ENCODE measurements around the gene NUAK2.

The NUAK2 gene

DNA sequence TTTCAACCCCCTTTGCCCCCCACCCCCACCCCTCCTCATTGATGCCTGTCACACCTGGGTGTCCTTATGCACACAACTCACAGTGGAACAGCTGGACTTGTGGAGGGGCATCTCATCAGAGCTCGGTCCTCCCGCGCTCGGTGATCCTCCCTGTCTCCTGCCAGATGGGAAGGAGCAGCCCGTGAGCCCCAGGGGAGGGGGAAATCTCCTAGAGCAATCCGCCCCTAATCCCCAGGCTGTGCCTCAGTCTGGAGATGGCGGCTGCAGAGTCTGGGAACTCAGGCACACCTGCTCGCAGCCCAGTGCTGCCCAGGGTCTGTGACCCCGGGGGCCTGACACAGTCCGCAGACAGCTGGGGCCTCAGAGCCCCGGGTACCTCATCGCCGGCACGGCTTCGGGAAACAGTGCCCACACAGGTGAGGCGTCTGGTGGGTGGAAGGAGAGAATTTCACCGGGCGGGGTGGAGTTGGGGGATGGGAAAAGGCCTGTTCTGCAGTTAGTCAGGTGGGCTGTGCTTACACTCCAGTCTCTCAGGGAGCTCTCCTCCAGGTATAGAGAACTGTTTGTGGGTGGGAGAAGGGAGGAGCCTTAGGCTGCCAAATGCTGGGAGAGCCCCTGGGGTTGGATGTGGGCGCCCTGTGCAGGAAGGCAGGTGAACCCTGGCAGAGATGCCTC lies 64.5 kb downstream of the NUAK2 start:
- ATAC-seq: no peak

DNA sequence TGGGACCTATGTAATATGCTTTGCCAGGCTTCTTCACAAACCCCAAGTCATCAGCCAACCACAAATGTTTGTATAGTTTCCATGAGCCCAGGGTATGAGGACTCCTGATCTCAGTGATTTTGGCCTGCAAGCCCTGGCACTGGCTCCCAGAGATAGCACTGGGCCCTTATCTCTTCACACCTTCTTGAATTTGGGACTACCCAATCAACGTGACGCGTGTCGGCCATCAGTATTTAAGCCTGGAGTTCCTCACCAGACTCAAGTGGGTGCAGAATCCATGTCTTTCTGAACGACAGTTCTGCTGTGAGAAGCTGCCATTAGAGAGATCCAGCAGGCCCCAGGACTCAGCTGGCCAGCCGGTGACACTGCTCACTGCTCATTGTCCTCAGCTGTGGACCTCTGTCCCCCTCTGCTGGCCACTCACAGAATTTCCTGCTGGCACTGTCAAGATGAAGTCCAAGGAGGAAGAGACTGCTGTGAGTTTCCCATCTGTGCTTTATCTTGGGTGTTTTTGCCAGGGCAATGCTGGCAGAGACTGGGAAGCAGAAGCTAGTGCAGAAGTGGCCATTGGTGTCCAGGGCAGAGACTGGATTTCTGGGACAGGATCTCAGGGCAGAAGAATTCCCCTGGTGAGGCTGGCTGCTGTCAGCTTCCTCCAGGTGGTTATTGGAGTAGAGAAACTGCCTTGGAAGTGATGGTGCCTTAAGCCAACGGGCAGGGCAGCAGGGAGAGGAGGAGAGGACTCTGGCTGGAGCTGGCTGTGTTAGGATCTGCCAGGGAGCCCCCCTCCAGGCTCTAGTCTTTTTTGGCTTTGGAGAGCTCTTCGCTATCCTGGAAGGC lies 65.4 kb downstream of the NUAK2 start:
- TF ChIP-seq CSDC2 (CRISPR knock-in tag; IDR thresholded peaks at IDR 0.05): no peak
- no peak for TF ChIP-seq ZNF8 (CRISPR knock-in tag; IDR thresholded peaks at IDR 0.05)
- no peak for TF ChIP-seq OSR1 (CRISPR knock-in tag; IDR thresholded peaks at IDR 0.05)
- no peak for TF ChIP-seq RARB (CRISPR knock-in tag; IDR thresholded peaks at IDR 0.05)
- TF ChIP-seq SNAI2 (CRISPR knock-in tag; IDR thresholded peaks at IDR 0.05): no peak
- peak; percentile 96 for ATAC-seq

More for the DNA sequence above, 64.5 kb downstream of the NUAK2 start:
- TF ChIP-seq ZFP30 (CRISPR knock-in tag; IDR thresholded peaks at IDR 0.05): no peak
- no peak for TF ChIP-seq ZNF8 (CRISPR knock-in tag; IDR thresholded peaks at IDR 0.05)
- no peak for TF ChIP-seq ZNF70 (CRISPR knock-in tag; IDR thresholded peaks at IDR 0.05)
- TF ChIP-seq ZFP3 (CRISPR knock-in tag; IDR thresholded peaks at IDR 0.05): no peak
- no peak for TF ChIP-seq ESRRG (CRISPR knock-in tag; IDR thresholded peaks at IDR 0.05)
- TF ChIP-seq ZNF565 (CRISPR knock-in tag; conservative IDR thresholded peaks at IDR 0.05; ENCODE audit: low read depth): no peak
- no peak for TF ChIP-seq POU6F1 (CRISPR knock-in tag; IDR thresholded peaks at IDR 0.05; ENCODE audit: borderline replicate concordance, low read depth)
- TF ChIP-seq CSDC2 (CRISPR knock-in tag; IDR thresholded peaks at IDR 0.05): no peak
- TF ChIP-seq TOX (CRISPR knock-in tag; IDR thresholded peaks at IDR 0.05; ENCODE audit: borderline replicate concordance): no peak
- no peak for TF ChIP-seq RARB (CRISPR knock-in tag; IDR thresholded peaks at IDR 0.05)
- TF ChIP-seq ISL1 (CRISPR knock-in tag; IDR thresholded peaks at IDR 0.05): no peak
- no peak for TF ChIP-seq ARNTL (CRISPR knock-in tag; IDR thresholded peaks at IDR 0.05; ENCODE audit: borderline replicate concordance, low read depth)
- TF ChIP-seq GLIS3 (CRISPR knock-in tag; IDR thresholded peaks at IDR 0.05): no peak
- TF ChIP-seq SNAI2 (CRISPR knock-in tag; IDR thresholded peaks at IDR 0.05): no peak
- TF ChIP-seq TCF4 (CRISPR knock-in tag; IDR thresholded peaks at IDR 0.05; ENCODE audit: borderline replicate concordance): no peak
- no peak for TF ChIP-seq CSRNP3 (CRISPR knock-in tag; IDR thresholded peaks at IDR 0.05)
- TF ChIP-seq, protein P1, sequence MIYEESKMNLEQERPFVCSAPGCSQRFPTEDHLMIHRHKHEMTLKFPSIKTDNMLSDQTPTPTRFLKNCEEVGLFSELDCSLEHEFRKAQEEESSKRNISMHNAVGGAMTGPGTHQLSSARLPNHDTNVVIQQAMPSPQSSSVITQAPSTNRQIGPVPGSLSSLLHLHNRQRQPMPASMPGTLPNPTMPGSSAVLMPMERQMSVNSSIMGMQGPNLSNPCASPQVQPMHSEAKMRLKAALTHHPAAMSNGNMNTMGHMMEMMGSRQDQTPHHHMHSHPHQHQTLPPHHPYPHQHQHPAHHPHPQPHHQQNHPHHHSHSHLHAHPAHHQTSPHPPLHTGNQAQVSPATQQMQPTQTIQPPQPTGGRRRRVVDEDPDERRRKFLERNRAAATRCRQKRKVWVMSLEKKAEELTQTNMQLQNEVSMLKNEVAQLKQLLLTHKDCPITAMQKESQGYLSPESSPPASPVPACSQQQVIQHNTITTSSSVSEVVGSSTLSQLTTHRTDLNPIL (CRISPR knock-in tag; IDR thresholded peaks at IDR 0.05; ENCODE audit: low read depth): no peak
- no peak for TF ChIP-seq BACH2 (CRISPR knock-in tag; IDR thresholded peaks at IDR 0.05; ENCODE audit: borderline replicate concordance)
- no peak for TF ChIP-seq OSR1 (CRISPR knock-in tag; IDR thresholded peaks at IDR 0.05)
- no peak for TF ChIP-seq PPARA (CRISPR knock-in tag; IDR thresholded peaks at IDR 0.05; ENCODE audit: borderline replicate concordance)

Data from SK-N-SH treated with all-trans-retinoic acid at 6 μM for 48 hours (cell line).